SIG-M5 treated with dmso at 0.1 percent for 504 hours (cell line): ENCODE results near the gene RALGAPB.
A peak's percentile ranks its signal among the peaks of the same experiment; 100 is the strongest.

Source experiments
- DNase-seq: peaks from one replicate; lab custom pipeline; 2025; ENCODE audit not compliant: unreplicated experiment; lab: John Stamatoyannopoulos, UW

RALGAPB gene

DNA sequence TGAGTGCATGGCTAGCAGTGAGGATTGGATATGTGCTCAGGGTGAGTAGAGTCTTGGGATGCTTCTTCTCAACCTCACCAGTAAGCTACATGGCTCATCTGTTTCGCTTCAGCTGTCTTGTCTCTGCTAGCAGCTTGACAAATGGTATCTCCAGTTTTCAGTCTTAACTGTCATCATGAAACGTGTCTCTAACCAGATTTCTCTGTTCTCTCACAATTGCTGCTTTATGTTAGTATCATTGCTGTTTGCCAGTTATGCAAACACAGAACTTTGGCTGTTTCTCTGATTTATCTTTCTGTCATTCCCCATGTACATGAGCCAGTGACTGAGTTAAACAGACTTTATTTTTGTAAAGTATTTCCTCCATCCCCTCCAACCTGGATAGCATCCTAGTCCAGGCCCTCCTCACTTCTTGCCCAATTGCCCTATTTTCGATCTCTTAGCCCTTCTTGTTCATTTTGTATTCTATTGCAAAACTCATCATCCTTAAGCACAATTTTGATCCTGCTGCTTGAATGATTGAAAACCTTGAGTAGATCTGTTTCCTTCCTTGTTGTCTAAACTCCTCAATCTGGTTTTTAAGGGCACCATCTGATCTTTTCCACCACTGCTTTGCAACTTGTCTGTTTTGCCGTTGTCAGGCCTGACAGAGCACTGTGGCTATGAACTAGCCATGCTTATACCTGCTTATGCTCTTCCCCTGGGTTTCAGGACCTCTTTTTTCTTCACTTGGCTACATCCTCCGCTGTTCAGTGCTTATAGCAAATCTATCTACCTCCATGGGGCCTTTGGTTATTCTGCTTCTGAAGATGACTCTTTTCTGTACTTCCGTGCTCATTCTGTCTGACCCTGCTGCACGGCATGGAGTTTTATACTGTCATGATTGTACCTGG lies 70.6 kb downstream of the RALGAPB start:
- DNase-seq = no peak

DNA sequence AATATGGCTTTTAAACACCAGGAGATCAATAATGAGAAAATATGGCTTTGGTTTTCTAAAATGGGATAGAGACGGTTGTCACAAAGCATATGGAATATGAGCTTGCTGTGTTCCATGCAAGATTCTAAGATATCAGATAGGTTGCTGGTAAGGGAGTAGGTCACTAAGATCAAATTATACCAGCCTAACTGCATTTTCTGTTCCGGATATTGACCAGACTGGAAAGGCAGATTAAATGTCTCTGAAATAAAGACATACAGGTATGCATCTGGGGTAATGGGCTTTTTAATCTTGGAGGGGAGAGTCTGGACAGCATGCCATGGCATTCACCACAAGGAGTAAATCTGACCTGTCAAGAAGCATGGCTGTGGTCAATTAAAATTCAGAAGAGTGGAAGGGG lies 73.1 kb downstream of the RALGAPB start:
- DNase-seq = no peak

DNA sequence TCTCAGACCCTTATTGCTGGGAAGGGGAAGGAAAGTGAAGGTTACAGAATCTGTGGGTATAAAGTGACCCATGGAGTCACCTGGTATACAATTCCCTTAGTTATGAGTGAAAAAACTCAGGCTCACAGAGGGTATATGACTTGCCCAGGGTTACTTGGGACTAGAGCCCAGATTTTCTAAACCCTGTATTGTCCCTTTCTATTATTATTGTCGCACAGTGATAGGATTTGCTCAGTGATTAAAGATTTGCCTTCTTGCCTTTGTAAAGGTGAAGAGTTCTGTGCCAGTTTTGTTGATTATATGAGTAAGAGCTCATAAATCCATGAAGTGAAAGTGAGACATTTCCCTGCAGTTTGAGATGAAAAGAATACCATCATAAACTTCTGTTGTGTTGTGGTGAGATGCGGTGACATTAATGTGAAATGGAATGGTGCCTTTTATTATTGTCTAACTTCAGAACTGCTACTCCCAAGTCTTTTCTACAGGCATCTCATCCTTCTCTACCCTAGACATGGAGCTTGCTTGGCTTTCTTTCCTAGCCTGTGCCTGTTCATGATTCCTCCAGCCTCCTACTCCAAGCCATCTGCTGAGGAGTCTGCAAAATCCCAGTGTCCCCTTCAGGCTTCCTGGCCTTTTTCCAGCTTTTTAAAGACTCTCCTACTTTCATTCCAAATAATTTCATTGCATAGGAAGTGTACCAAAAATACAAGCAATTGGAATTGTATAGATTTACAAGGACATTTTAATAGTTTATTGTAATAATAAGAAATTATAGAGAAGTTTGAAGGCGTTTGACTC lies 74.8 kb downstream of the RALGAPB start:
- DNase-seq = no peak

DNA sequence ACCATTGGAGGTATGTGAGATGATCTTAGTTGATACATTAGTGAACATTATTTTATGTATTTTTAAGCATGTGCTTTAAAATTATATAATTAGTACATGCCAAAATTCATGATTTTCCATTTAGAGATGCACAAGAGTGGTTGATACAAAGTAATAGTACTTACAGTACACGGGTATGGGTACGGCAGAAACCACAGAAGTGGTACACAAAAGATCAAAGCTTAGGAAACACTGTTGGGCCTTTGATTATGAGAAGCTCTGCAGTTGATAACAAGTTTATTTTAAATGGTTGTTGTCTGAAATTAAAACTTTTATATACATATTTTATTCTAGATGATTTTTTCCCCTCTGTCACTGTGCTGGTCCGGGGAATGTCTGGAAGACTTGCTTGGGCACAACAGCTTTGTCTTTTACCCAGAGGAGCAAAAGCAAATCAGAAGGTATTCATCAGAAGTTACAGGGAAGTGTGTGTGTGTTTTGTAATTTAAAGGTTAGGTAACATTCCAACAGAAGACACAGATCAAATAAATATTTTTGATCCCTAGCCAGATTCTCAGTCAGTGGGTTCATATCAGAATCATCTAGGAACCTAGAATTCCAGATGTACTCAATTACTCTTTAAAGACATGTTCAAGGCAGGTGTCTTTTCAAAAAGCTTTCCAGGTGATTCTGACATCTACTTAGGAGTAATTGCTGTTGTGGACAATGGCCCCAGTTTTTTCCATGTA lies 75.9 kb downstream of the RALGAPB start:
- no peak for DNase-seq

DNA sequence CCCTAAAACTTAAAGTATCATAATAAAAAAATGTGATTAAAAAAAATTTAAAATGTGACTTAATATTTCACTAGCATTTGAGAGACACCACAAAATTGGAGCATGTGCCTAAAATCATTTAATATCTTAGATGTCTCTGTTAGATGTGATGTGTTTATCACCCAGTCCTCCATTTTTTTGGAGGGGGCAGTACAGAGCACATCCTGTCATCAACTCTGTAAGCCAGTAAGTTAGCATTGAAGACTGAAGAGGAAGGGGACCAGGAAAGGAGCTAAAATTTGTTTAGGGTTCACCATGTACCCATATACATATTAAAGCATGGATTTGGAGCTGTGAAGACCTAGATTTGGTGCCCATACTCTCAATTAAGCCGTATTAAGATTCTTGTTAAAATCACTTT lies 77.6 kb downstream of the RALGAPB start:
- no peak for DNase-seq

DNA sequence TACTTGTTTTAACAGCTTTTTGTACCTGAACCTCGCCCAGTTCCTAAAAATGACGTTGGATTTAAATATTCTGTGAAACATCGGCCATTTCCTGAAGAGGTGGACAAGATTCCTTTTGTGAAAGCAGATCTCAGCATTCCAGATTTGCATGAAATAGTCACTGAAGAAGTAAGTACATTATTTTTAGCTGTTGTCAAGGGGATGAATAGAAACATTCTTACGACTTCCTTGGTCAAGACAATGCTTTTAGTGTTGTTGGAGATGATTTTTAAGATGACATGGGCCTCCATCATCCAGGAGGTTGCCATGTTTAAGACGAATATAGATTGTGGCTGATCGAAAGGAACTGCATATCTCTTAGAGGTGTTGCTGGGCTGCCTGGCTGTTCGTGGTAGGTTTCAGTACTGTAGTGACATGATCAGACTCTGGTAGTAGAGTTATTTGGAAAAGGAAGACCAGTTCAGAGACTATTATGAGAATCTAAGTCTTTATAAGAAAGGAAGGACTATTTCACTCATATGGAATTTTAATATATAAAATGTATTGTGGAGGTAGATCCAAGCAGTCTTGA lies 78.5 kb downstream of the RALGAPB start:
- DNase-seq = no peak

DNA sequence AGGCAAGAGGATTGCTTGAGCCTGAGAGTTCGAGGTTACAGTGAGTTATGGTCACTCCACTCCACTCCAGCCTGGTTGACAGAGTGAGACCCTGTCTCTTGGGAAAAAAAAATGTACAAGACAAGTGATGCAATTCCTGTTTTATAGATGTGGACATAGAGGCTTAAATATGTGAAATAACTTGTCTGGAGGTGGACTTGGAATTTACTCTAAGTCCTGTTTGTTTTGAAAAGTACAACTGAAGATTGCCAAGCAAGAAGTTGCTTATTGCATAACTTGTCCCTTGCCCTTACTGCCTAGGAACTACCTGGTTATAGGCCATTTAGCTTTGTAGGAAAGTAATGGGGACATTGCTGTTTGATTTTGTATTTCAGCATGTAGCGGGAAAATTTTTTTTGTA lies 82.3 kb downstream of the RALGAPB start:
- DNase-seq = no peak

DNA sequence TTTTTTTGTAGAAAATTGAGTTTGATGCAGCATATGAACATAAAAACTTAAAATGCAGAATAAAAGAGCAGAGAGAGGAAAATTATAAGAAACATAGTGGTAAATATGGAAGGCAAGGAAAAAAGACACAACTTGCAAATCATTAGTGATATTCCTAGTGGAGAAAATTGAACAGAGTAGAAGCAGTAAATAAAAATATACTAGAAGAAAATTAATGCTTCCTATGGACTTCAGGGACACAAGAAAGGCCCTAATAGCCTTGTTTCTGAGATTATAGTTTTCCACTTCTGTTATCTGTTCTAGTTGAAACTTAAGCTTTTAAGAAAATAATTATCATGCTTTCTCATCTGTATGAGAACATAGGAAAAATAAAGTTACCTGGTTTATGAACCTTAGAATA lies 82.8 kb downstream of the RALGAPB start:
- no peak for DNase-seq

DNA sequence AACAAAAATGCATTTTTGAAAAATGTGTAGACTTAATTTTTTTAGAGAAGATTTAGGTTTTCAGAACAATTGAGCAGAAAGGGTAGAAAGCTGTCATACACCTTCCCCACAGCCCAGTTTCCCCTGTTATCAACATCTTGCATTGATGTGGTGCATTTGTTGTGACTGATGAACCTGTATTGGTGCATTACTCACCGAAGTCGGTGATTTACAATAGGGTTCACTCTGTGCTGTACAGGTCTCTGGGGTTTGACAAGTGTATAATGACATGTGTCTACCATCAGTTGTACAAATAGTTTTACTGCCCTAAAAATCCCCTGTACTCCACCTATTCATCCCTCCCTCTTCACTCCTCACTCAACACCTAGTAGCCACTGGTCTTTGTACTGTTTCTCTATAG lies 84.5 kb downstream of the RALGAPB start:
- DNase-seq = no peak

GRCh38 chr20:38558596-38559360 lies 86.1 kb downstream of the RALGAPB start:
- DNase-seq = no peak

GRCh38 chr20:38559764-38560163 lies 87.1 kb downstream of the RALGAPB start:
- no peak for DNase-seq

DNA sequence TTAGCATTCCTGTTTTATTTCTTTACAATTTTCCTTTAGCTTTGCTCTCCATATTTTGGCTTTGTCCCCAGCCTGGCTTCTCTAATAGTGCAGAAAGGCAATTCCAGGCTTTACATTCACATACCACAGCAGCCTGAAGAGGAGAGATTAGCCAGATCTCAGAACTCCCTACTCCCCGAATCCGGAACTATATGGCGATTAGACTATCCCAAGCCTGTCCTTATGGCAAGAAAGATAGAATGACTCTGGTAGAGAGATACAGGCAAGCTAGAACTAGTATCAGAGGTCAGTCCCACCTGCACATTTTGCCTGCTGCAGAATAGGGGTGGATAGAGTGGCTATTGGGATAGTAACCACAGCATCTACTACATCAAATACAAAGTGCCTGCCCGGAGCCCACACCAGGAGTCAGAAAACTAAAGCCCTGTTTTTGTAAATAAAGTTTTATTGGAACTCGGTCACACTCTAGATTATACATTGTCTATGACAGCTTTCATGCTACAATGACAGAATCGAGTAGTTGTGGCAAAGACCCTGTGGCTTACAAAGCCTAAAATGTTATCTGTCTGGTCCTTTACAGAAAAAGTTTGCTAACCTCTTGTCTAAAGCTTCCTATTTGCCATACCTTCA lies 91.3 kb downstream of the RALGAPB start:
- no peak for DNase-seq

- no peak for DNase-seq
Observed at GRCh38 chr20:38564680-38565079, 92.0 kb downstream of the RALGAPB start.

DNA sequence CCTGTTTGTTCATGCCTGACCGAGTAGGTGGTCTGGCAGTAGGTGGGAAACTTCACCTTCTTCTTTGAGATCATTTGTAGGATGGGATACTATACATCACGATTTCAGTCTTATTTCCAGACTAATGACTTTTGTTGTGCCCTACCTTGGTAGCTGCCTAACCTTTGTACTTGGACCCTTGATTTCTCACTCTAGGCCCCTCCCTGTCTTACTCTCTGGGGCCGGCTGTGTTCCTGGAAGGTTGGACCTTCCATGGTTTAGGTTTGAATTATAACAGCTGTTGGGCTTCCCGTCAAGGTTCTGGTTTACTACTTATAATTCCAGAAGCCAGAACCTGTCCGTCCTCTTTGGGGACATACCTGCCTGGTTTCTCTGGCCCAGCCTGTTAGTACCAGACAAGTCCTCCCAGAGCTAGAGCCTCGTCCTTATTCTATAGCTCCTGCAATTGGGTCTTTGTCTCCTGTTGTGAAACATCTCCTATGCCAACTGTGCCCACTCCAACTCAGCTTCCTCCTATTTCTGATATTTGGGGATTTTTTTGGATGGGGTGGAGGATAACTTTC lies 93.5 kb downstream of the RALGAPB start:
- DNase-seq = no peak

- peak; percentile 10 for DNase-seq
Observed at GRCh38 chr20:38569747-38570525, 97.3 kb downstream of the RALGAPB start.

DNA sequence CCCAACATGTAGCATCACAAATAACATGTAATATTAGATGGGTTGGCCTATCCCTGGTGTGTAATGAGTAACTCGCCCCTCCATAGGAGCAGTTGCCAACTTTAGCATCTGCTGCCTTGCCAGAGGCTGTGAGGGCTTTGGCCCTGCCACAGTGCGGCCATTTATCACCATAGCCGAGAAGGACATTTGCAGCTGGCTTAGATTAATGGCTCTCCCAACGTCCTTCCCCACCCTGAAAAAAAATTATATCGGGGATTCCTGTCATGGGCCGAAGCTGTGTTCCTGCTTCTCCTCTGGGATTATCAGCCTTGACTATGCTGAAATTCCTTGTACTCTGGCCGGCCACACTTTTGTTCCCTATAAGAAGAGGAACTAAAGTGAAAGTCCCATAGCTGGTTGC lies 100.8 kb downstream of the RALGAPB start:
- no peak for DNase-seq

GRCh38 chr20:38579219-38579910 lies 106.7 kb downstream of the RALGAPB start:
- no peak for DNase-seq

GRCh38 chr20:38579921-38580320 lies 107.3 kb downstream of the RALGAPB start:
- DNase-seq = no peak
